PC-9 (cell line): Measurements from ENCODE around the gene TSC22D3.

Source experiments
- EZH2 ChIP-seq: fragments of 200-600 bp; sonication (generic); IDR thresholded peaks from 2 replicates; pipeline ENCODE4 v1.8.0; 2017; ENCODE audit warnings: antibody characterized with exemption, low read depth
- TF ChIP-seq, protein P1 (sequence below): fragments of 200-600 bp; sonication (generic); conservative IDR thresholded peaks from 2 replicates; pipeline ENCODE4 v1.6.1; 2017; ENCODE audit warnings: mixed run types, antibody characterized with exemption, mild to moderate bottlenecking, moderate library complexity

GRCh38 chrX:107744868-107745267 is 30.7 kb downstream of the TSC22D3 start:
- TF ChIP-seq, protein P1, sequence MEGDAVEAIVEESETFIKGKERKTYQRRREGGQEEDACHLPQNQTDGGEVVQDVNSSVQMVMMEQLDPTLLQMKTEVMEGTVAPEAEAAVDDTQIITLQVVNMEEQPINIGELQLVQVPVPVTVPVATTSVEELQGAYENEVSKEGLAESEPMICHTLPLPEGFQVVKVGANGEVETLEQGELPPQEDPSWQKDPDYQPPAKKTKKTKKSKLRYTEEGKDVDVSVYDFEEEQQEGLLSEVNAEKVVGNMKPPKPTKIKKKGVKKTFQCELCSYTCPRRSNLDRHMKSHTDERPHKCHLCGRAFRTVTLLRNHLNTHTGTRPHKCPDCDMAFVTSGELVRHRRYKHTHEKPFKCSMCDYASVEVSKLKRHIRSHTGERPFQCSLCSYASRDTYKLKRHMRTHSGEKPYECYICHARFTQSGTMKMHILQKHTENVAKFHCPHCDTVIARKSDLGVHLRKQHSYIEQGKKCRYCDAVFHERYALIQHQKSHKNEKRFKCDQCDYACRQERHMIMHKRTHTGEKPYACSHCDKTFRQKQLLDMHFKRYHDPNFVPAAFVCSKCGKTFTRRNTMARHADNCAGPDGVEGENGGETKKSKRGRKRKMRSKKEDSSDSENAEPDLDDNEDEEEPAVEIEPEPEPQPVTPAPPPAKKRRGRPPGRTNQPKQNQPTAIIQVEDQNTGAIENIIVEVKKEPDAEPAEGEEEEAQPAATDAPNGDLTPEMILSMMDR: no peak
- TF ChIP-seq EZH2: no peak
